Stimulated activated CD4-positive, alpha-beta T cell treated with anti-CD3 and anti-CD28 coated beads, Interleukin-4, amount 100 ng/mL, for 4 hours (primary cell): ENCODE results near the gene LRRC3C.
"Not testable (repeated sequence)": the region's sequence is repeated elsewhere in the genome, so short reads cannot be mapped to it uniquely, and the experiment has no call there.

Source experiments
- DNase-seq, 2 experiments: peaks; one replicate each; pipeline ENCODE4 v3.0.0-alpha.2; 2020

The LRRC3C gene, protein sequence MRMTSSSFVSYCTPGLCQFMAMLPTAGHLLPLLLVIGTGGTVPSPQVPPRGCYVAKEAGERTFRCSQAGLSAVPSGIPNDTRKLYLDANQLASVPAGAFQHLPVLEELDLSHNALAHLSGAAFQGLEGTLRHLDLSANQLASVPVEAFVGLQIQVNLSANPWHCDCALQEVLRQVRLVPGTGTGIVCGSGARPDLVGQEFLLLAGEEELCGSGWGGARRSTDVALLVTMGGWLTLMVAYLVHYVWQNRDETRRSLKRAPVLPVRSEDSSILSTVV

DNA sequence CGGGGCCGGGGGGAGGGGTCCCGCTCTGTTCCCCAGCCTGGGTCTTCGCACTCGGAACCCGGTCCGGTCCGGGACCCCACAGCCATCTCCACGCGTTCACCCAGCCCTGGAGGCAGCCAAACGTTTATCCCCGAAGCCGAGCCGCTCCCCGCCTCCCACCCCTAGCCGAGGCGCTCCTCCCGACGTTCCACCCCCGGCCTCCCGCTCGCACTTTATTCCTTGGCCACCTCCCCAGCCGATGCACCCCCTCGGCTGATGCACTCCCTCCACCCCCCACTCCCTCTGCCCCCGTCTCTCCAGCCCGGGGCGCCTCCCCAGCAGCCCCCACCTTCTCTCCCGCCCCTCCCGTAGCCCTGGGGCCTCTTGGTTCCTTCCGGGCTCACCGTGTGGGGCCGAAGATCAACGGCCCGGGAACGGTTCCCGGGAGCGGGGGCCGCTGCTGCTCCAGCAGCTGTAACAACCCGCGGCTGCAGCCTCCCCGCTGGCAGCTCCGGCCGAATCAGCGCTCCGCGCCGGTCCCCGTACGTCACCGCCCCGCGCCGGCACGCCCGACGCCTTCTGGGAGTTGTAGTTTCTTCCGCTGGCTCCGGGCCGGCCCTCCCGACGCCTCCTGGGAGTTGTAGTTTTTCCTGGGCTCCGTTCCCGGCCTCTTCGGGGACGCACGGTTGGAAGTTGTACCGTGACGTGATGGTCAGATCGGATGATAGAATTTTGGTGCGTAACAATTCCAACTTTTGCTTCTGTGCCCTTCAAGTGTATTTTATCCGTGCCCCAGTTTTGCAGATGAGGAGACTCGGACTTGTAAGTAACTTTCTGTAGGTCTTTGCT is at the start of gene LRRC3C, which contains the start of gene ORMDL3:
Gene LRRC3C (plus strand): TSS at position 632 of the 828 bp plus-strand sequence. CDS start 13,792 bp downstream, outside the sequence.
Gene ORMDL3 (minus strand): TSS at position 501 of the 828 bp plus-strand sequence. CDS start 3,398 bp downstream, outside the sequence.
- peak; percentile 88 to 89 for DNase-seq

DNA sequence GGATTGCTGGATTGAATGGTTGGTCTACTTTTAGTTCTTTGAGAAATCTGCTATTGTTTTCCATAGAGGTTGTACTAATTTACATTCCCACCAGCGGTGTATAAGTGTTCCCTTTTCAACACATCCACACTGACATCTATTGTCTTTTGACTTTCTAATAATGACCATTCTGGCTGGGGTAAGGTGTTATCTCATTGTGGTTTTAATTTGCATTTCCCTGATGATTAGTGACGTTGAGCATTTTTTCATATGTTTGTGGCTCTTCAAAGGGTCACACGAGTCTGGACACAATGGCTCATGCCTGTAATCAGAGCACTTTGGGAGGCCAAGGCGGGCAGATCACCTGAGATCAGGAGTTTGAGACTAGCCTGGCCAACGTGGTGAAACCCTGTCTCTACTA is 41.4 kb upstream of the LRRC3C start:
- not testable (repeated sequence) for DNase-seq

DNA sequence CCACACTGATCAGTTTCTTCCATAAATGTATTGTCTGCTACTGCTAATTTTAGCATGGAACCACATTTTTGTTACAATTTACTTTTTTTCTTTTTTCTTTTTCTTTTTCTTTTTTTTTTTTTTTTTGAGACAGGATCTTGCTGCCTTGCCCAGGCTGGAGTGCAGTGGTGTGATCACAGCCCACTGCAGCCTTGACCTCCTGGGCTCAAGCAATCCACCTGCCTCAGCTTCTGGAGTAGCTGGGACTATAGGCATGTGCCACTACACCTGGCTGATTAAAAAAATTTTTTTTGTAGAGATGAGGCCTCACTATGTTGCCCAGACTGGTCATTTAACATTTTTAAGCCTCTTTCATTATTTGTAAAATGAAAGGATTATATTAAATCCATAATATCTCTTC is 40.5 kb upstream of the LRRC3C start:
- DNase-seq = no peak

DNA sequence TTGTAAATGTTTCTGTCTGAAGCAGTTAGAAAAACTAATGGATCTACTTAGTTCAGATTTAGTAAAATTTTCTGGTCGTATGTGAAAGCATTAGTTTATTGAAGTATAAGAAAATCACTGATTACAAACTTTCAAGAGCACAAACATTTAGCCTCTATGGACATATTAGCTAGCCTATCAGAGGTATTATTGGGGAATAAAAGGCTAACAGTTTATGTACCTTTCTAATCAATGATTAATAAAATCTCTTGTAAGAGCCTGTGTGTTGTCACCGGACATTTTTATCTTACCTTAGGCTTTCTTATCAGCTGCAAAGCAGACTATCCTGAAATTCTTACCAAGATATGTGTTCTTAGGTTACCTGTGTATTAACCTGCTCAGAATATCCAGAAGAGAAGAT is 38.3 kb upstream of the LRRC3C start:
- DNase-seq = no peak

DNA sequence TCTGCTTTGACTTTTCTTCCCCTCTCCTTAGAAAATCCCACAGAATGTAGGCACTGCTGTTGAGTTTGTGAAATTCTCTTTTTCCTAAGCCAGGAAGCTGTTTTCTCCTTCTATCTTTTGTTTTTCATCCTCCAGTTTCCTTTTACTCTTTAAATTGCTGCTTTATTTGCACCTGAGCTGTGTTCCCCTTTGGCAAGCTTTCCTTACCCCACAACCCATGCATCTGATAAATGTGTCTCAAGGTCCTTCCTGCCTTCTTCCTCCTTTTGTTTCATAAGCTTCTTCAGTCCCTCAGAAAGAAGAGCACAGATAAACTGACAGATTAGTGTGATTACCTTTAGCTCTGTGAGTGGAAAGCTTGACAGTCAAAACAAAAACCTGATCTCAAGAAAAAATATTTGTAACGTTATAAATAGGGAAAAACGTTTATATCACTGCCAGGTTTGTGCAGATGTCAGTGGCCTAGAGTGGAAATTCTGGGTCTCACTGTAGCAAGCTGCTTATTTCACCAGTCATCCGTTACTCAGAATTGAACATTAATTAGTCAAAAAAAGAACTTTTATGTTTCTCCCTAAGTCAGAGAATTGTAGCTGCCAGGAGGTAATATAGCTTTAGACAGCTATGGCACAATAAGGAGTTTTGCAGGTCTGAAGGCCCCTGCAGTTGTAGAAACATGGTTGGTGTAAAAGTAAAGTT is 32.7 kb upstream of the LRRC3C start:
- no peak for DNase-seq

DNA sequence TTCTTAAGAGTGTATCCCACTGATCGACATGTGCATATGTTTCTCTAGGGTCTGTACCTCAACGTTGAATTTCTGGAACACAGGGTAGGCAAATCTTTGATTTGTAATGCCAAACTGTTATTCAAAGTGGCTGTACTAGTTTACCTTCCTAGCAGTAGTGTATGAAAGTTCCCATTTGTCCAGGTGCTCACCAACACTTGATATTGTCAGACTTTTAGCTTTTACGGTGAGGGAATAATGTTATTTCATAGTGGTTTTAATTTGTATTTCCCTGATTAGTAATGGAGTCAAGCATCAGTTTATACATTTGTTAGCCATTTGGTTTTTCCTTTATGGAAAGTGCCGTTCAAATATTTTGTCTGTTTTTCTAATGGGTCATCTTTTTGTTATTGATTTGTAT is 29.4 kb upstream of the LRRC3C start:
- no peak for DNase-seq

DNA sequence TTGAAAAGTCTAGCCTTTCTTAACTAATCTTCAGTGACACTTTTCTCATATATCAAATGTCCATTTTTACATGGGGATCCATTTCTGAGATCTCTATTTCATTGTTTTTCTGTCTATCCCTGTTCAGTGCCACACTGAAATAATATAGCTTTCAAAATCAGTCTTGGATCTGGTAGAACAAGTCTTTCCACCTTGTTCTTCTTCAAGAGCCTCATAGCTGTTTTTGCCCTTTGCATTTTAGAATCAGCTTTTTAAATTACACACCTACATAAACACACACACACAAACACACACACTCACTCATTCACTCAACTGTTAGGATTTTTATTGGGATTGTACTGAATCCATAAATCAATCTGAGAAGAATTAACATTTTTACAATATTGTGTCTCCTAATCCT is 28.3 kb upstream of the LRRC3C start:
- no peak for DNase-seq

DNA sequence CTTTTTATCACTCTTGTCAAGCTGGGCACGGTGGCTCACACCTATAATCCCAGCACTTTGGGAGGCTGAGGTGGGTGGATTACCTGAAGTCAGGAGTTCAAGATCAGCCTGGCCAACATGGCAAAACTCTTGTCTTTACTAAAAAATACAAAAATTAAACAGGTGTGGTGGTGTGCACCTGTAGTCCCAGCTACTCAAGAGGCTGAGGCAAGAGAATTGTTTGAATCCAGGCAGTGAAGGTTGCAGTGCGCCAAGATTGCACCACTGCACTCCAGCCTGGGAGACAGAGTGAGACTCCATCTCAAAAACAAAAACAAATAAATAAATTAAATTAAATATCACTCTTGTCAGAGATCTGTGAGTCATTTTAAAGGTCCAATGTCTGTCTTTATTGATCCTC is 25.5 kb upstream of the LRRC3C start:
- DNase-seq = not testable (repeated sequence)

DNA sequence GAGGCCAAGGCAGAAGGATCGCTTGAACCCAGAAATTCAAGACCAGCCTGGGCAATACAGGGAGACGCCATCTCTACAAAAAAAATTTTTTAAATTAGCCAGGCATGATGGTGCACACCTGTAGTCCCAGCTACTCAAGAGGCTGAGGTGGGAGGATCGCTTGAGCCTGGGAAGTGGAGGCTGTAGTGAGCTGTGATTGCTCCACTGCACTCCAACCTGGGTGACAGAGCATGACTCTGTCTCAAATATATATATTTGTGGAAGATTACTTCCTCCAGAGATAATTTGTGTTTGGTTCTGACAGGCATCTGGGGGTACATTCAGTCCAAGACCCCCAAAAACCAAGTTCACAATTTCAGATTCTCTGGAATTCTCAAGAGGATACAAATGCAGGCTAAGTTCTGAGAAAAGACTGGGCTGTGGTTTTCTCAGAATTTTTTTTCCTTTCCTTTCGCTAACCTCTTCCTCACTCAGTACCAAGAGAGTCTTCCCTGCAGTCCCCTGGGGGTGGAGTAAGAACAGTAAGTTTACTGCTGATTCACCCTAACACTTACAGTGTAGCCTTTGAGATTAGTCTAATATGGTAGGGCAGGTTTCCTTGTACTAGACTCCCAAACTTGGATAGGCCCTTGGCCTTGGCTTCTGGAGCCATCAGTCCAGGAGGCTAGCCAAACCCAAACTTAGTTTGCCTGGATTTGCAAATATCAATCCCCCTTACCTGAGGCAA is 24.2 kb upstream of the LRRC3C start:
- DNase-seq = no peak

DNA sequence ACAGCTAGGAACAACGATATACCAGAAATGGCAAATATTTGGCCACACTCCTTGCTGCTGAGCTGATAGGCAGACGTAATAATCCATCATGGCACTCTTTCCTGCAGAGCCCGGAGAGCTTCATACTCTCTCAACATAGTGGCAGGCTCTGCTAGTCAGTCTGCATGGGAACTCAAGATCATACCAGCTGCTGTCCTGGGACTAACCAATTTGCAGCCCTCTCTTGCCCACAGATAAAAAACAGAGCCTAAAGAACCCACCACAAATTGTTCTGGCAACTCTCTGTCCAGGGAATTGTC is 22.6 kb upstream of the LRRC3C start:
- no peak for DNase-seq

DNA sequence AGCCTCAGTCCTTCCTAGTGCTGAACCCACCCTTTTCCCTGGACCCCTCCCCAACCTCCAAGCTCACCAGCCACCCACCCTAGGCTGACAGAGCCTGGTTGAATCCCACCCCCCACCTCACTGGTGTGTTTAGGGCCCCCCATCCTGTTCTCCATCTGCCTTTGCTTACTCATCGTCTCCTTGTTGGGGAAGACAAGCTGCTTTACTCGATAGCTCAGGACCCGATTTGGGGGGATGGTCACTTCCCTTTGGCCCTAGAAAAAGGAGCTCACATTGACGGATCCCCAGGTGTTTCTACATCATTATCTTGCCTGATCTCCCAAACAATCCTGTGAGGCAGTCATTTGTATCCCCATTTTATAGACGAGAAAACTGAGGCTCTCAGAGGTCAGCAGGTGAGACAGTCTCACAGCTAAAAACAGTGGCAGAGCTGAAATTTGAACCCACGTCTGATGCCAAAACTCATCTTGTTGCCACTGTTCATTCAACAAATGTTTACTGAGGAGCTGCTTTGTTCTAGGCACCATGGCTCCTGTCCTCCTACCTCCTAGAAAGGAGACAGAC is 18.7 kb upstream of the LRRC3C start:
- DNase-seq = no peak

DNA sequence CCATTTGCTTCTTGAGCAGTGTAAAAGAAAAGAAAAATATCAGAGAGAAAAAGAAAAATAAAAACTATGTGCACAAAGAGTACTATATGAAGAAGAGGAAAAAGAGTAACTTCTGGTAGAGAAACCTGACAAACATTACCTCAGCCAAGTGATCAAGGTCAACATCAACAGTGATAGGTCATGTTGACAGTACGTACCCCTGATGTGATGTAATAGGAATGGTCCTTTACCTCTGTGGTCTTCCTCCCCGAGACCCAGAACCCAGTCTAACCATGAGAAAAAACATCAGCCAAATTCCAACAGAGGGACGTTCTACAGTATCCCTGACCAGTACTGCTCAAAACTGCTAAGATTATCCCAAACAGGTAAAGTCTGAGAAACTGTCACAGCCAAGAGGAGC is 13.5 kb upstream of the LRRC3C start:
- DNase-seq = no peak

DNA sequence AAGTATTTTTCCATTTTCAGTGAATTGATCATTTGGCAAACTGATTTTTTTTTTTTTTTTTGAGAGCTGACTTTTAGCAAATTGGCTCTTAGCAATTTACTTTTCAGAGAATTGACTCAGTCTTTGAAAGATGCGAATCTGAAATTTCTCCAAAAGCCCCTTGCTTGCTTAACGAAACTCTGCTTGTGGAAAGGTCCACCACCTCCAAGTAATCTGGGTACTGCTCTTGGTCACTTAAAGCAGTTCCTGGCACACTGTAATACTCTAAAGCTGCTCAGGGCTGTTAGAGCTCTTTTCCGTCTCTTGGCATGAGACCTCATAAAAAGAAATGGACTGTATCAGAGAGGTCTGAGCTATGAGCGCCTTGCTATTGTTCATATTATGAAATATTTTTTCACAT is 12.0 kb upstream of the LRRC3C start:
- no peak for DNase-seq

DNA sequence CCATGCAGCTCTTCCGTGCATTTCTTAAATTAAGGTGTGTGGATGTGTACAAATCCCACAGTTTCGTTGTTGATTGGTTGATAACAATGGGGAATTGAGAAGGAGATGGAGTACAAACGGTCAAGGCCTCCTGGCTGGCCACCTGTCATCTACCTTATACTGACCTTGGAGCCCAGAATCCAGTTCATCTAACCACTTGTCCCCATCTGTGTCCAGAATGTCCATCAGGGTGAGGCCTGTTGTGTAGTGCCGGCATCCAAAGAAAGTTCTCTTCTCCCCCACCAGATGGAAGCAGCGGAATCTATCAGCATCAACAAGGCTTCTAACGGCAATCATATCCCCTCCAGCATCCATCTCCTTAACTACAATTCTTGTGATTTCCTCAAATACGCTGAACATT is 10.6 kb upstream of the LRRC3C start:
- DNase-seq = no peak

DNA sequence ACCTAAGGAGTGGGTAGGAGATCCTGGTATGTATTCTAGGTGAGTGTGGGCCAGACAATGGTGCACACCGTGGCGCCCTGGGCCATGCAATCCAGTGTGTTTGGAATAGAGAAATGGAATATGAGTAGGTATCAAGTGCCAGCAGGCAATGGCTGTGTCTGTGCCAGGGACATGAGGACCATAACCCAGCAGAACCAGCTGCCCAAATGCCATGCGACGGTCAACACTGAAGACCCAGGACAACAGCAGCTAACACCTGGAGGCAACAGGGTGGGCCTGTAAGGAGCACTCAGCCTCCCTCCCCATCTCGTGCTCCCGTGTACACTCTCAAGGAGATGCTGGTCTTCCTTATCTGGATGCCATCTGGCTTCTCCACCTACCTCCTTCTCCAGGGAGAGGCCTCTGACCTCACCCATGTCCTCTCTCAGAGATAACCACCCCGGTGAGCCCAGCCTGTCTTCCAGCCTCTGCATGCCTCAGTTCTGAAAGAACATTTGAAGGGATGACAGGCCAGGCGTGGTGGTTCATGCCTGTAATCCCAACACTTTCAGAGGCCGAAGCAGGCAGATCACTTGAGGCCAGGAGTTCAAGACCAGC is 8.3 kb upstream of the LRRC3C start:
- no peak for DNase-seq

DNA sequence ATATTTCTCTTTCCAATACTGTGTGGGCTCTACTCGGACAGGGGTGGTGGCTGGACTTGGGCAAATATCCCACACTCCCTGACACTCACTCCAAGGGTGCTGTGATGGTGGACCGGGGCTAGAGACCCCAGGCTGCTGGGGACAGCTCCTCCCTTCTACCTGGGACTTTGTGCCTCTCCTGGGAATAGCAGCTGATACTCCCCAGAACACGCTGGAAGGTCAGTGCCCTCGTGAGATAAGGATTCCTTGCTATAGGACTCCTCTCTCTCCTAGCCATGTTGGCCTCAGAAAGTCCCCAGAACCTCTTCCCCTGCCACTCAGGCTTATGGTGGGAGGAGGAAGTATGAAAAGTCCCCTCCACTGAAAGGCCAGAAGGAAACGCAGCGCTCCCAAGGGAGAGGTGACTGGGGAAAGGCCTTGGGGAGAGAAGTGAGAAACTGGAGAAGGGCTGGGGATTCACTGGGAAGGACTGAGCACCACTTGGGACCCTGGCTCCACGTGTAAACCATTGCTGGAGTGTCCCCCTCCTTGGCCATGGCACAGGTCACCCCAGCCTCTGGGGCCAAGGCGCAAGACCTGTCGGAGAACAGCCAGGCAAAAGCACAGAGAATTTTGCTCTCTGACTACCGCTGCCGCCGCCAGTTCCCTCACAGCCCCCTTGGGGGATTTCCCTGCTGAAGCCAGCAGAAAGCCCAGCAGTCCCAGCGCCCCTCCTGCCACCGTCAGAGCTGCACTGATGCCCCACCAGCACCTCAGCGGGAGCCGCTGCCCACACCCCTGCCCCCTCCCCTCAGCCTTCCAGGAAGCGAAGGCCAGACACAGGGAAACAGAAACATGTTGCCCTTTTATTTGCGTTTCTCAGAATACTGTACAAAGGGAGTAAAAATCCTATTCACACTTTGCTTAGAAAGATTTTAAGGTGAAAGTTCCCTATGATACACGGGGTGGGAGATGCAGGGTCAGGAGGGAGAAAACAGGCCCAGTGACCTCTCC is 7.0 kb upstream of the LRRC3C start:
- peak; percentile 60 to 71 for DNase-seq

DNA sequence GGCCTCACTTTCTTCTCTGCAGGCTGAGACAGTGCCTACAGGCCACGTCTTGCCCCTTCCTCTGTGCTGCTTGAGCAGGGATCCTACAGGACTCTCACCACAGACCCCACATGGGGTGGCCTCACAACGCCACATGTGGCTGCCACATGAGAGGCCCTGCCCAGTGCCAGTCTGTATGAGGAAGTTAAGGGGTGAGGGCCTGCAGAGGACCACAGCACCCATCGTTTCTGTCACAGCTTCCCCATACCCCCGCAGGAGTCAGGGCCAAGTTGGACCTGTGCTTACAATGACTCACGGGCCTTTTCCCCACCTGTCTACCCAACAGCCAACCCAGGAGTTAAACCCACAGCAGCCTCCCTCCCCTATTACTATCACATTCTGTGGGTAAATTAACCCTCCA is 6.2 kb upstream of the LRRC3C start:
- DNase-seq = peak; percentile 15 to 40

DNA sequence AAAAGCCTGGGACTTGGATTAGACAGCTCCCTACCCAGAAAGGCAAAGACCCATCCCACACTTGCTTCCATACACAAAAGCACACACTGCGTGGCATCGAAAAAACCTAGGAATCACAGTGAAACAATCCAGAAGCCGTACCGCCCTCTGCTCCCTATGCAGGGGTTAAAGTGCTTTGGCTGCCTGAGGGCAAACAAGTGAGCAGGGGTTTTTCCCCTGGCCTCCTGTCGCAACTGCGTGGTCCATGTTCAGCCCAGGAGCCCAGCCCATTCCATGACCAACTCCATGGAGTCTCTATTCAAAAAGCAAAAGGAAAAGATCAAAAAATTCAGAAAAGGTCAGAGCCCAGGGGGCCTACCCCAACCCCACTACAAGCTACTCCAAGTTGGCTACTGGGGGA is 5.5 kb upstream of the LRRC3C start:
- DNase-seq = no peak

DNA sequence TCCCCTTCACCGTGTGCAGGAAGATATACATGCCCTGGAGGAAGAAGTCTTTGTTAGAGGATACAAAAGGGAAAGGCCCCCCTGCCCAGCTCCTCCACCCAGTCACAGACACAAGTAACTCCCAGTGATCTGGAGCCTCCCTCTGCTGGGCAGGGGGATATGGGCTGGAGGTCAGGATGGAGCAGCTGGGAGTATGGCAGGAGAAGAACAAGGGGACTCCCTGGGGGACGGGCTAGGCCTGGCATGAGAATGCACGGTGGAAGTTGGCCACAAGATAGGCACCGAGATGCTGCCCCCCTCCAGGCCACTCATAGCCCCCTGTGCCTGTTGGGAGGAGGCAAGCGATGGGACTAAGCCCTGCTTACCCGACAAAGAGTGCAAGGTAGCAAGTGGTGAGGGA is 4.3 kb upstream of the LRRC3C start:
- no peak for DNase-seq

DNA sequence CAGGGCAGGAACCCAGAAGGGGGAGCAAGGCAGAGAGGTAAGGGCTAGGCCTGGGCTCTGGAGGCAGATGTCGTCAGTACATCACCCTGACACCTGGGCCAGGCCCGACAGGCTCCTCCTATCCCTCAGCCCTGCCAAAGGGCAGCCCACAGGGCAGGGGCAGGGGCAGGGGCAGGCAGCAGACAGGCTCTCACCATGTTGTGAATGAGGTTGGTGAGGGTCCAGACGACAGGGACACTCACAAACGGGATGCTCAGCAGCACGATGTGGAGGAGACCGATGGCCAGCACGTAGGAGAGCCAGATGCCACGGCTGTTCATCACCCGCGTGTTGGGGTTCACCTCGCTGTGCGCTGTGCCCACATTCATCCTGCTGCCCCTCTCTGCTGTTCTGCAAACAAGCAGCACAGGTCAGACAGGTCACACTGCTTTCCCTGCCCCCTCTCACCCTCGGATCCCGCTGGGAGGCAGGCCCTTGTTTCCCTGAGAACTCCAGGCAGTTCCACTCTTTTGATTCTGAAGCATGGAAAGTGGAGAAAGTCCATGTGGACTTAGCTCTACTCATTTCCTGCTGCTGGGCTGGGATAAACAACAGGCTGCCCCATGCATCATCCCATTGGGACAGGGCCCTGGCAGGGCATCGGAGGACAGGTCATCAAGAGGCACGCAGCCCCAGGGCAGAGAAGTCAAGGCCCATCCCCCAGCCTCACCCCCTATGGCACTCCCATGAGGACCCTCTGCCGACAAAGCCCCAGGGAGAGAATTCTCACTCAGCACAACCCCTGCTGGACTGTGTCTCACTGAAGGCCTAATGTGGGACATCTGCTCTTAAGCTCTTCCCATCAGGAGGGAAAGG is 3.5 kb upstream of the LRRC3C start:
- DNase-seq = no peak
